PFSK-1 (cell line): ENCODE data around the gene LRRC27.

Experiments
- FOXP2 ChIP-seq: optimal IDR thresholded peaks from 2 replicates; pipeline ENCODE3; 2011; ENCODE audit warnings: borderline replicate concordance, control low read depth, inconsistent platforms; ENCODE audit not compliant: insufficient read depth; ENCODE audit errors: extremely low read length, extremely low read depth
- POLR2AphosphoS5 ChIP-seq: IDR thresholded peaks from 2 replicates; pipeline ENCODE4 v1.6.1; 2012; ENCODE audit warnings: low read depth, mild to moderate bottlenecking, control low read depth, low read length, moderate library complexity
- SIN3A ChIP-seq: IDR thresholded peaks from 2 replicates; pipeline ENCODE4 v1.6.1; 2012; ENCODE audit warnings: mild to moderate bottlenecking, low read length, moderate library complexity, borderline replicate concordance; ENCODE audit not compliant: insufficient read depth
- TAF1 ChIP-seq: IDR thresholded peaks from 2 replicates; pipeline ENCODE4 v1.6.1; 2012; ENCODE audit warnings: low read length, control low read depth, borderline replicate concordance; ENCODE audit not compliant: insufficient read depth
- TF ChIP-seq, protein P1 (sequence below), 2 experiments: IDR thresholded peaks; 2 replicates each; pipeline versions ENCODE4 v1.6.1 to v1.8.0; 2011 to 2012; ENCODE audit warnings: low read depth in 2 of 2, low read length in 2 of 2, control low read depth in 1 of 2, inconsistent platforms in 1 of 2, mild to moderate bottlenecking in 1 of 2, moderate library complexity in 1 of 2; ENCODE audit not compliant: insufficient read depth in 1 of 2

DNA sequence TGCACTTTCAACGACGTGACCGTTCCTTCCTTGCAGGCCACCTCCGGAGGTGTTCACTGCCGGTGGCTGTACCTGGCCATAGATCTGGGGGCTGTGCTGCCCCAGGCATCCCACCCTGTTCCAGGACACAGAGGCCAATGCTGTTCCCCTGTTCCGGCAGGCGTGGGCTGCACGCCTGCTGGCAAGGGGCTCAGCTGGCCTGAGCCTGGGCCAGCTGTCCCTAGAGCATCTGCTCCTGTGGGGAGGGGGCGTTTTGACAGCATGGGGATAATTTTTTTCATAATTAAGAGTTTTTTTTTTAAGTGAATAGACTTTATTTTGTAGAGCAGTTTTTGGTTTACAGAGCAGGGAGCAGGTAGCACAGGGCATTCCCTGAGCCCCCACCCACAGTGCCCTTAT, 93.8 kb downstream of the LRRC27 start:
- TF ChIP-seq, protein P1, sequence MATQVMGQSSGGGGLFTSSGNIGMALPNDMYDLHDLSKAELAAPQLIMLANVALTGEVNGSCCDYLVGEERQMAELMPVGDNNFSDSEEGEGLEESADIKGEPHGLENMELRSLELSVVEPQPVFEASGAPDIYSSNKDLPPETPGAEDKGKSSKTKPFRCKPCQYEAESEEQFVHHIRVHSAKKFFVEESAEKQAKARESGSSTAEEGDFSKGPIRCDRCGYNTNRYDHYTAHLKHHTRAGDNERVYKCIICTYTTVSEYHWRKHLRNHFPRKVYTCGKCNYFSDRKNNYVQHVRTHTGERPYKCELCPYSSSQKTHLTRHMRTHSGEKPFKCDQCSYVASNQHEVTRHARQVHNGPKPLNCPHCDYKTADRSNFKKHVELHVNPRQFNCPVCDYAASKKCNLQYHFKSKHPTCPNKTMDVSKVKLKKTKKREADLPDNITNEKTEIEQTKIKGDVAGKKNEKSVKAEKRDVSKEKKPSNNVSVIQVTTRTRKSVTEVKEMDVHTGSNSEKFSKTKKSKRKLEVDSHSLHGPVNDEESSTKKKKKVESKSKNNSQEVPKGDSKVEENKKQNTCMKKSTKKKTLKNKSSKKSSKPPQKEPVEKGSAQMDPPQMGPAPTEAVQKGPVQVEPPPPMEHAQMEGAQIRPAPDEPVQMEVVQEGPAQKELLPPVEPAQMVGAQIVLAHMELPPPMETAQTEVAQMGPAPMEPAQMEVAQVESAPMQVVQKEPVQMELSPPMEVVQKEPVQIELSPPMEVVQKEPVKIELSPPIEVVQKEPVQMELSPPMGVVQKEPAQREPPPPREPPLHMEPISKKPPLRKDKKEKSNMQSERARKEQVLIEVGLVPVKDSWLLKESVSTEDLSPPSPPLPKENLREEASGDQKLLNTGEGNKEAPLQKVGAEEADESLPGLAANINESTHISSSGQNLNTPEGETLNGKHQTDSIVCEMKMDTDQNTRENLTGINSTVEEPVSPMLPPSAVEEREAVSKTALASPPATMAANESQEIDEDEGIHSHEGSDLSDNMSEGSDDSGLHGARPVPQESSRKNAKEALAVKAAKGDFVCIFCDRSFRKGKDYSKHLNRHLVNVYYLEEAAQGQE (IDR thresholded peaks at IDR 0.05; ENCODE audit: insufficient read depth in 1 of 2, low read depth in 2 of 2, low read length in 2 of 2), result no peak
- TF ChIP-seq POLR2AphosphoS5 (no peak), TAF1 (no peak), SIN3A (no peak), FOXP2 (no peak)
